CD1c-positive myeloid dendritic cell (primary cell): Measurements from ENCODE around the gene USP37.

Source experiments
- DNase-seq: peaks from one replicate; pipeline ENCODE4 v3.0.0-alpha.2; 2016; ENCODE audit errors: extremely low spot score

USP37 gene

GRCh38 chr2:218477247-218477646 is 90.9 kb downstream of the USP37 start:
- no peak for DNase-seq

DNA sequence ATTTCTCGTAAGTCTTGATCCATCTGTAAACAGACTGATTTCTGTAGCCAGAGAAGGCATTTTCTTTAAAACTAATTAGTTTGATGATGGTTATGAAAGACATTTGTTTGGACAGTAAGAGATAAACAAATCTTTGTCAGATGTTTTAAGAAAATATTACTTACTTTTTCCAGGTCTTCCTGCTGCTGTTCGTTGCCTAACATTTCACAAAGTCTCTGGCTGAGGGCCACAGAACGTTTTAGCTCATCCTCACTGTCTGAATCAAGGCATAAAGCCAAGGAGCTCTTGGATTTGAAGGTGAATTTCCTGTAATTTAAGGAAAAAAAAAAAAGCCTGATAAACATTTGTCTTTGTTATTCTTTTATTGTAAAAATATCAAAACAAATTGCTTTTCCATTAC is 91.5 kb downstream of the USP37 start:
- no peak for DNase-seq

- no peak for DNase-seq
These were observed 93.6 kb downstream of the USP37 start for GRCh38 chr2:218474527-218474926.

DNA sequence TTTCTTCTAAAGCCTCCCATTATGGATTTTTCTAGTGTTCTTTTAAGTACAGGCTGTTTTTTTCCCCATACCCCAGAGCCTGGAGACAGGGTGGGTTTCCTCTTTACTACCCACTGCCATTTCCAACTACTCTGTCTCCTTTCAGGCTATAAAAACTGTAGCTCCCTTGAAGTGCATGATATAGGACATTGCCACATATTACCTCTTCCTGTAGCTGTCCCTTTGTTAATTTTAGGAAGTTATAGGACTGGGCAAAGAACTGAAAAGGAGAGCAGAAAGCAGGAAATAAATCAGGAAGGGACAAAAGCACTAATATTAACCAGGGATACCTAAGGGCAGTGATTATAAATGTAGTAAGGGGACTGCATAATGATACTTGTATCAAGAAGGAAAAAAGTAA is 95.2 kb downstream of the USP37 start:
- DNase-seq = peak; percentile 8

DNA sequence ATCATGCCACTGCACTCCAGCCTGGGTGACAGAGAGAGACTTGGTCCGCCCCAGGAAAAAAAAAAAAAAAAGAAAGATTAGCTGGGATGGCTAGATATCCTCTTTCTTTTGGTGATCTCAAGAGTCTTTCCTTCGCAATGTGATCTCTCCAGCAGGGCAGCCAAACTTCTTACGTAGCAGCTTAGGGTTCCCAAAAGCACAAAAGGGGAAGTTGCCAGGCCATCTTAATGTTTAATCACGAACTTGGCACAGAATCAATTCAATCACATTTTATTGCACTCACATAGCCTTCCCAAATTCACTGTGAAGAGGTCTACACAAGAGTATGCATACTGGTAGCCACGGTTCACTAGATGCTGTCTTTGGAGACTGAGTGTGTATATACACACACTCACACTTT is 96.2 kb downstream of the USP37 start:
- peak; percentile 86 for DNase-seq

GRCh38 chr2:218471036-218471435 is 97.1 kb downstream of the USP37 start:
- DNase-seq = peak; percentile 51

- no peak for DNase-seq
These were observed 97.7 kb downstream of the USP37 start for GRCh38 chr2:218470448-218470847.

- peak; percentile 54 for DNase-seq
These were observed 102.0 kb downstream of the USP37 start for GRCh38 chr2:218465987-218466633.

- DNase-seq = no peak
These were observed 109.6 kb downstream of the USP37 start for GRCh38 chr2:218458598-218458997.

GRCh38 chr2:218456849-218457248 is 111.3 kb downstream of the USP37 start:
- no peak for DNase-seq

DNA sequence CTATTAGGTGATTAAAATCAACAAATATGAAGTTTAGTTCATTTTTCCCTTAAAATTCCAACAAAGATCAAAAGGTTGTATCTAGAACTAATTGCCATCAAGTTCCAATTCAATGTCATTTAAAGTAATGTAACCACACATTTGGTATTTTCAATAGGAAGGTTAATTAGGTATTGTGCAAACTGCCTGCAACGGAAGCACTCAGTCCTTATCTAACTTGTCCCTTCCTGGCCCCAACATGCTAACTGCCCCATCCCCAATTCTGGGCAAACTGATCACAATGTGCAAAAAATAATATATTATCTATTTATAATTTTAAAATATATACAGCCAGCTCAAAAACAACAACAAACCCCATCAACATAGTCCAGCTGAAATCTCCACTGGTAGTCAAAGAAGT is 116.1 kb downstream of the USP37 start:
- no peak for DNase-seq

DNA sequence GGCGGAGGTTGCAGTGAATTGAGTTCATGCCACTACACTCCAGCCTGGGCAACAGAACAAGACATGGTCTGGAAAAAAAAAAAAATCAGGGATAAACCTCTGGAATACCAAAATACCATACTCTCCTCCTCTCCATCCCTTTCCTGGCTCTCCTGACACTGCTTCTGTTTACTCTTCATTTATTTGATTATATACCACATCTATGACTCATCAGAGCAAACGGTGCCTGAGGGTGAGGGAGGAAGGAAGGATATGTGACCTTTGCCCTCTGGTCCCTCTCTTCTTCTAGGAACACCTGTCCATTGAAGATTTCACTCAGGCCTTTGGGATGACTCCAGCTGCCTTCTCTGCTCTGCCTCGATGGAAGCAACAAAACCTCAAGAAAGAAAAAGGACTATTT is 119.2 kb downstream of the USP37 start:
- DNase-seq = no peak

DNA sequence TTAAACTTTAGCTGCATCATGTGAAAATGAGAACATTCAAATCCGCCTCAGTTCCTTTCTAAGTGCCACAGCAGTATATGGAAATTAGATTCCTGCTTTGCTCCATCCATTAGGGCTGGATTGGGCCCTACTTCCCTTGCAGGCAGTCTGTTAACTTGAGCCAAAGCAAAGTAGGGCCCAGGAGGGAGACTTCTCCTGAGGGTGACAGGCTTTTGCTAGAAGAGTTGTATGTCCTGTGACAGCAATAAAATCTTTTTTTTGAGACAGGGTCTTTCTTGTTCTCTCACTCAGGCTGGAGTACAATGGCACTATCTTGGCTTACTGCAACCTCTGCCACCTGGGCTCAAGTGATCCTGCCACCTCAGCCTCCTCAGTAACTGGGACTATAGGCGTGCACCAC is 121.1 kb downstream of the USP37 start:
- no peak for DNase-seq

- no peak for DNase-seq
These were observed 121.6 kb downstream of the USP37 start for GRCh38 chr2:218446547-218446946.

DNA sequence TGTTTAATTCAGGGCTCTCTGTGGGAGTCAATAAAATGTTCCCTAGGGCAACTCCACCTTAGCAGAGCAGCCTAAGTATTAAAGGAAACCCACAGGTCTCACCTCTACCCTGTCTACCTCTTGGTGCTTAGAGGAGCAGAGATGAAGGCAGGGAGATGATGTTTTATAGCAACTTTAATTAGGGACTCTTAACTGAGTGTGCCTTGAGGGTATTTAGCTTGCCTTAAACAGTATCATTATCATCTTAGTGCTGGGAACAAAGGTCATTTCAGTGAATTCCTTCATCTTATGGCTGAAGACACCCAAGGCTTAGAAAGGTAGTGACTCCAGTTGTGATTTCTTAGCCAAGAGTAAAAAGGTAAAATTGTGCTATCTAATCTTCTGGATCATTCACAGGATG is 122.5 kb downstream of the USP37 start:
- DNase-seq = no peak

- no peak for DNase-seq
These were observed 123.3 kb downstream of the USP37 start for GRCh38 chr2:218444692-218445357.

DNA sequence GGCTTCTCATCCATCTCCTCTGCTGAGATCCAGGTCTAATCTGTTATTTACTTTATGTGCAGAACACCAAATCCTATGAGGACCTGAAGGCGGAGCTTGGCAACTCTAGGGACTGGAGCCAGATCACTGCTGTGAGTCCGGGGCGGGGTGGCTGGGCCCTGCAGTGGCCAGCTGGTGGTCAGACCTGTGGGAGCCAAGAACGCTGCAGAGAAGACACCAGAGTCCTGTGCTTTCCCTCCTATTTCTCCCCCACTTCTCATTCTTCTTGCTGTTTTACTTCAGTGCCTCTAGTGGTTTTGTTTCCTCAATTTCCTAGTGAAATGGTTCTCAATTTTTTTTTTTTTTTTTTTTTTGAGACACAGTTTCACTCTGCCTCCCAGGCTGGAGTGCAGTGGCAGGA is 129.6 kb downstream of the USP37 start:
- no peak for DNase-seq

- no peak for DNase-seq
These were observed 130.2 kb downstream of the USP37 start for GRCh38 chr2:218437969-218438368.

- no peak for DNase-seq
These were observed 131.2 kb downstream of the USP37 start for GRCh38 chr2:218436992-218437391.

DNA sequence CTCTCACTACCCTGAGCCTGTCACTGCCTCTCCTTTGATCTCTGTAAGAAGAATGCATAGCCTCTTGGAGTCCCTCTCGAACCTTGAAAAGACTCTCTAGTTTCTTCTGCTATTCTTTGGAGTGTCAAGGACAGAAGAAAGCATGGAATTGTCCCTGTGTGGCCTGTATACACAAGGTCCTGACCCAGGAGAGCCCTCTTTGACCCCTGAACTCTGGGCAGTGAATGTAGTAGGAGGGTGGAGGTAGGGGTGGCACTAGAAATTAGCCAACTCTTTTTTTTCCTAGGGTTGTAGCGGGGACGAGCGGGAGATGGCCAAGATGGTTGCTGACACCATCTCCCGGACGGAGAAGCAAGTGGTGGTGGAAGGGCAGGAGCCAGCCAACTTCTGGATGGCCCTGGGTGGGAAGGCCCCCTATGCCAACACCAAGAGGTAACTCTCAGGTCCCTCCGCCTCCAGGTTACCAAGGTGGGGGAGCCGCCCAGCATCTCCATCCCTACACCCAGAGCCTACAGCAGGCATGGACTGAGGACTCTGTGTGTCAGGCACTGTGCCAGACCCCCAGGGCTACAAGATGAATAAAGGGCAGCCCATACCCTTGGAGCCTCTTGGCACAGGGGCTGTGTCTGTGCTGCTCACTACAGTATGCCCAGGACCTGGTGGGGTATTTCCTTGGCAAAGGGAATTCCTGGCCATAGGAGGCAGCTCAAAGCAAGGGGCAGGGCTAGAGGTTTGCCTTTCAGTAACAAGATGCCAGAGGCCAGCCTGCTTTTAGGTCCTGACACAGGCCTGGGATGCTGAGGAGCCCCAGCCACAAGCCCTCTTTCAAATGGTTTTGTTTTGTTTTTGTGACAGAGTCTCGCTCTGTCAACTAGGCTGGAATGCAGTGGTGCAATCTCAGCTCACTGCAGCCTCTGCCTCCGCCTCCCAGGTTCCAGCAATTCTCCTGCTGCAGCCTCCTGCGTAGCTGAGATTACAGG is 132.9 kb downstream of the USP37 start:
- no peak for DNase-seq

GRCh38 chr2:218434456-218434855 is 133.7 kb downstream of the USP37 start:
- no peak for DNase-seq

GRCh38 chr2:218432676-218433365 is 135.3 kb downstream of the USP37 start:
- DNase-seq = no peak
